Endothelial cell of umbilical vein (primary cell): ENCODE measurements around the gene PLA2G15.

Experiments
- CTCF ChIP-seq, 2 donors: IDR thresholded peaks; 1 replicate in 1 of 2; 2 replicates in 1 of 2; pipeline ENCODE4 v1.5.1; 2011; ENCODE audit warnings: low read length in 2 of 2, mild to moderate bottlenecking in 2 of 2, moderate library complexity in 2 of 2, control low read depth in 1 of 2, inconsistent platforms in 1 of 2, low read depth in 1 of 2; ENCODE audit not compliant: insufficient read depth in 1 of 2; ENCODE audit errors: extremely low read depth in 1 of 2
- EZH2 ChIP-seq: IDR thresholded peaks from 2 replicates; pipeline ENCODE4 v1.6.1; 2012; ENCODE audit warnings: borderline replicate concordance, low read depth, mild to moderate bottlenecking, moderate library complexity, low read length, inconsistent platforms; ENCODE audit not compliant: severe bottlenecking
- JUN ChIP-seq: IDR thresholded peaks from 2 replicates; pipeline ENCODE4 v1.6.1; 2011; ENCODE audit warnings: borderline replicate concordance, low read depth; ENCODE audit not compliant: insufficient read length, insufficient read depth
- TF ChIP-seq, protein P1 (sequence below): IDR thresholded peaks from 2 replicates; pipeline ENCODE4 v1.6.1; 2011; ENCODE audit not compliant: insufficient read depth, insufficient read length

DNA sequence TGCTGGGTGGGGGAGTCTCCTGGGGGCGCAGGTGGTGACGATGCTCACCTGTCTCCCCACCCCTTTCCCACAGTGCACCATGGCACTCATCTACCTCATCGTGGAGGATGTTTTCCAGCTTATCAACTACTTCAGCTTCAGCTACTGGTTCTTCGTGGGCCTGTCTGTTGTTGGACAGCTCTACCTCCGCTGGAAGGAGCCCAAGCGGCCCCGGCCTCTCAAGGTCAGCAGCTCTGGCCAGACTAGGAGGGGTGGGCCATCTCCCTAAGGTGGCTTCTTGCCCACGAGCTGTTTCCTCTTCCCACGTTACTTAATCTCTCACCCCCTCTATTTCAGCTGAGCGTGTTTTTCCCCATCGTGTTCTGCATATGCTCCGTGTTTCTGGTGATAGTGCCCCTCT is 51.1 kb downstream of the PLA2G15 start:
- TF ChIP-seq EZH2: no peak
- TF ChIP-seq CTCF (IDR thresholded peaks at IDR 0.05; ENCODE audit: extremely low read depth in 1 of 2, insufficient read depth in 1 of 2, low read depth in 1 of 2, low read length in 2 of 2): no peak
- no peak for TF ChIP-seq JUN
- TF ChIP-seq, protein P1, sequence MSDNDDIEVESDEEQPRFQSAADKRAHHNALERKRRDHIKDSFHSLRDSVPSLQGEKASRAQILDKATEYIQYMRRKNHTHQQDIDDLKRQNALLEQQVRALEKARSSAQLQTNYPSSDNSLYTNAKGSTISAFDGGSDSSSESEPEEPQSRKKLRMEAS: no peak
